HepG2 (cell line): Measurements from ENCODE around the gene NRN1L. TPM values are rescaled to one million over a fixed set of nuclear protein-coding genes. Genes with fewer than 3 reads are reported as not detected.

Experiments
- ATAC-seq: fragments of 200-7000 bp; cut with Tn5 transposase; 3 replicates; pipeline ENCODE4 v1.9.1; 2020; ENCODE audit warnings: mild to moderate bottlenecking, moderate library complexity
- BruUV-seq: library from RNA; stranded (reverse); fragments of 400-500 nt; replicated peaks from 2 replicates; lab custom pipeline; 2021; lab: Mats Ljungman, UMichigan
- CTCF ChIA-PET: fragments of 300-600 bp; formaldehyde crosslinking; extraction: SDS; loops from one replicate; lab custom pipeline; 2021; ENCODE audit warnings: low total read pairs, inconsistent platforms, low intra/inter-chr PET ratio; lab: Yijun Ruan, JAX
- POLR2A ChIA-PET: fragments of 350-600 bp; sonication (Branson Sonifier 250); formaldehyde crosslinking; loops from one replicate; lab custom pipeline; 2020; ENCODE audit warnings: antibody characterized with exemption, inconsistent platforms; lab: Yijun Ruan, JAX
- DNase-seq: peaks from one replicate; pipeline ENCODE4 v3.0.0-alpha.2; 2015; ENCODE audit warnings: low spot score
- FAIRE-seq: peaks from 3 replicates; lab custom pipeline; 2011; peaks lifted over from hg19 to GRCh38; lab: Jason Lieb, UNC
- H2AFZ ChIP-seq: one replicate; pipeline ENCODE4 v1.6.1; 2011; ENCODE audit warnings: low read length, inconsistent platforms
- H3K27ac ChIP-seq: fragments of 300-600 bp; 3 replicates; pipeline ENCODE4 v1.8.0; 2011; ENCODE audit warnings: mixed run types, mild to moderate bottlenecking, mixed read lengths, low read length, inconsistent platforms; ENCODE audit not compliant: insufficient read depth; ENCODE audit errors: extremely low read length
- H3K27me3 ChIP-seq, 2 experiments: fragments of 200-600 bp in 1 of 2; 2 replicates in 1 of 2; 3 replicates in 1 of 2; pipeline versions ENCODE4 v1.6.0 to v1.8.0; 2011; ENCODE audit warnings: low read length in 2 of 2, mild to moderate bottlenecking in 2 of 2, moderate library complexity in 2 of 2, inconsistent platforms in 1 of 2; ENCODE audit not compliant: insufficient read depth in 2 of 2, control insufficient read depth in 1 of 2
- H3K36me3 ChIP-seq, 2 experiments: fragments of 200-600 bp in 1 of 2; replicated peaks in 1 of 2; 2 replicates in 1 of 2; 3 replicates in 1 of 2; pipeline versions ENCODE4 v1.5.1 to v1.8.0; 2011; ENCODE audit warnings: low read length in 2 of 2, inconsistent platforms in 1 of 2; ENCODE audit not compliant: insufficient read depth in 2 of 2, control insufficient read depth in 1 of 2
- H3K4me1 ChIP-seq: 2 replicates; pipeline ENCODE4 v1.5.1; 2012; ENCODE audit warnings: low read length, inconsistent platforms; ENCODE audit not compliant: insufficient read depth
- H3K4me2 ChIP-seq: 2 replicates; pipeline ENCODE4 v1.6.0; 2011; ENCODE audit warnings: low read depth, low read length, inconsistent platforms
- H3K4me3 ChIP-seq, 3 experiments: fragments of 200-600 bp in 1 of 3; sonication (generic), shearing (Covaris generic) in 1 of 3; replicated peaks in 1 of 3; 2 replicates each; pipeline ENCODE4 v1.5.1; 2011 to 2016; ENCODE audit warnings: low read length in 3 of 3, inconsistent platforms in 2 of 3, low read depth in 2 of 3, mild to moderate bottlenecking in 2 of 3, control low read depth in 1 of 3, mixed read lengths in 1 of 3; ENCODE audit not compliant: insufficient read depth in 1 of 3
- H3K79me2 ChIP-seq: one replicate; pipeline ENCODE4 v1.6.1; 2011; ENCODE audit warnings: low read length, inconsistent platforms; ENCODE audit not compliant: insufficient read depth
- H3K9ac ChIP-seq: 2 replicates; pipeline ENCODE4 v1.6.0; 2011; ENCODE audit warnings: mild to moderate bottlenecking, low read depth, low read length, inconsistent platforms; ENCODE audit not compliant: insufficient read depth
- H3K9me3 ChIP-seq: 2 replicates; pipeline ENCODE4 v1.5.1; 2012; ENCODE audit warnings: mild to moderate bottlenecking, low read length
- H4K20me1 ChIP-seq: 2 replicates; pipeline ENCODE4 v1.6.0; 2011; ENCODE audit warnings: inconsistent platforms, mild to moderate bottlenecking, low read length, moderate library complexity; ENCODE audit not compliant: insufficient read depth
- FOXP1 ChIP-seq, 2 experiments: fragments of 450-650 bp in 1 of 2; IDR thresholded peaks; 2 replicates each; pipeline ENCODE4 v1.6.1; 2017 to 2018; ENCODE audit warnings: antibody characterized with exemption in 1 of 2
- GATAD1 ChIP-seq: IDR thresholded peaks from 2 replicates; pipeline ENCODE4 v1.6.1; 2016; ENCODE audit warnings: missing genetic modification reagents, missing compliant biosample characterization
- MED13 ChIP-seq: sonication (generic); formaldehyde crosslinking; IDR thresholded peaks from 2 replicates; pipeline ENCODE4 v1.5.0; 2020; ENCODE audit warnings: missing genetic modification reagents
- MTA3 ChIP-seq: sonication (generic); formaldehyde crosslinking; IDR thresholded peaks from 2 replicates; pipeline ENCODE4 v1.4.0; 2020; ENCODE audit warnings: missing genetic modification reagents
- NFYC ChIP-seq: IDR thresholded peaks from 2 replicates; pipeline ENCODE4 v1.6.1; 2016; ENCODE audit warnings: missing genetic modification reagents, missing compliant biosample characterization
- POLR2AphosphoS5 ChIP-seq: IDR thresholded peaks from 2 replicates; pipeline ENCODE4 v1.6.1; 2012; ENCODE audit warnings: low read depth, low read length
- SAFB2 ChIP-seq: sonication (generic); formaldehyde crosslinking; IDR thresholded peaks from 2 replicates; pipeline ENCODE4 v1.5.1; 2020; ENCODE audit warnings: missing genetic modification reagents, low read depth, mild to moderate bottlenecking, borderline replicate concordance
- SRSF4 ChIP-seq: fragments of 200-400 bp; formaldehyde crosslinking; IDR thresholded peaks from one replicate; pipeline ENCODE4 v1.6.1; 2018; ENCODE audit warnings: mild to moderate bottlenecking, low read depth, low read length, moderate library complexity; ENCODE audit not compliant: poor library complexity, severe bottlenecking
- ZNF333 ChIP-seq: sonication (generic); formaldehyde crosslinking; IDR thresholded peaks from 2 replicates; pipeline ENCODE4 v1.4.0; 2020; ENCODE audit warnings: mild to moderate bottlenecking, missing genetic modification reagents, borderline replicate concordance
- ZNF577 ChIP-seq: sonication (generic); formaldehyde crosslinking; IDR thresholded peaks from 2 replicates; pipeline ENCODE4 v1.4.0; 2020; ENCODE audit warnings: mild to moderate bottlenecking, low read depth, missing genetic modification reagents, borderline replicate concordance
- ZNF644 ChIP-seq: IDR thresholded peaks from 2 replicates; pipeline ENCODE4 v1.6.1; 2016; ENCODE audit warnings: low read depth
- ZNF747 ChIP-seq: sonication (generic); formaldehyde crosslinking; IDR thresholded peaks from 2 replicates; pipeline ENCODE4 v1.8.1; 2023; ENCODE audit warnings: missing genetic modification reagents, mild to moderate bottlenecking, borderline replicate concordance
- WGBS: methylation state at CpG from one replicate; pipeline ENCODE4 v1.1.6; 2017; ENCODE audit warnings: low lambda C conversion rate; 5-methylcytosine and 5-hydroxymethylcytosine counted together
- in situ Hi-C: cut with HindIII; loops from 2 replicates; pipeline ENCODE4 v1.10.0; 2017; ENCODE audit warnings: low pct_unique_long_range_greater_than_20kb; ENCODE audit not compliant: extremely low pct_ligation_motif_present
- intact Hi-C: fragments of 100-400 bp; cut with micrococcal nuclease; formaldehyde crosslinking; loops from one replicate; pipeline ENCODE4 v1.10.0; 2022; ENCODE audit not compliant: unreplicated experiment
- polyA plus RNA-seq, 8 experiments: library from polyadenylated mRNA; depleted of rRNA in 3 of 8; stranded (reverse) in 7 of 8; unstranded in 1 of 8; fragments of >200 nt; fragmentation: Illumina TruSeq in 4 of 8; extraction: Trizol in 4 of 8; gene quantifications; 2 replicates each; pipeline versions ENCODE4 v1.2.1 to v1.2.3, GENCODE V29; 2011 to 2016; ENCODE audit warnings: low read depth in 4 of 8, missing spikeins in 1 of 8, mixed read lengths in 1 of 8; ENCODE audit not compliant: insufficient read depth in 1 of 8
- total RNA-seq, 5 experiments: library from RNA; depleted of rRNA; stranded (reverse); fragments of >200 nt; fragmentation: Illumina TruSeq; extraction: Trizol; gene quantifications; 2 replicates each; pipeline ENCODE4 v1.2.3, GENCODE V29; 2016; ENCODE audit warnings: low read depth in 1 of 5
- TF ChIP-seq, protein P1 (sequence below): sonication (generic); formaldehyde crosslinking; IDR thresholded peaks from 2 replicates; pipeline ENCODE4 v1.5.1; 2020; ENCODE audit warnings: missing genetic modification reagents, mild to moderate bottlenecking, borderline replicate concordance
- TF ChIP-seq, protein P2 (sequence below): sonication (generic); formaldehyde crosslinking; IDR thresholded peaks from 2 replicates; pipeline ENCODE4 v1.5.0; 2020; ENCODE audit warnings: mild to moderate bottlenecking, missing genetic modification reagents, borderline replicate concordance
- TF ChIP-seq, protein P3 (sequence below), 2 experiments: sonication (generic) in 1 of 2; formaldehyde crosslinking in 1 of 2; IDR thresholded peaks; 2 replicates each; pipeline versions ENCODE4 v1.5.1 to v1.6.1; 2011 to 2020; ENCODE audit warnings: borderline replicate concordance in 1 of 2, low read depth in 1 of 2, low read length in 1 of 2, mild to moderate bottlenecking in 1 of 2, missing genetic modification reagents in 1 of 2, moderate library complexity in 1 of 2
- TF ChIP-seq, protein P4 (sequence below): sonication (generic); formaldehyde crosslinking; IDR thresholded peaks from 2 replicates; pipeline ENCODE4 v1.9.0; 2021; ENCODE audit warnings: missing genetic modification reagents, borderline replicate concordance

The NRN1L gene
- total and polyA plus RNA-seq, 2 of the 13 experiments (the other 11 are each of a cell fraction or from before 2014, with no cell fraction given), result 0.53 to 1.2 TPM

DNA sequence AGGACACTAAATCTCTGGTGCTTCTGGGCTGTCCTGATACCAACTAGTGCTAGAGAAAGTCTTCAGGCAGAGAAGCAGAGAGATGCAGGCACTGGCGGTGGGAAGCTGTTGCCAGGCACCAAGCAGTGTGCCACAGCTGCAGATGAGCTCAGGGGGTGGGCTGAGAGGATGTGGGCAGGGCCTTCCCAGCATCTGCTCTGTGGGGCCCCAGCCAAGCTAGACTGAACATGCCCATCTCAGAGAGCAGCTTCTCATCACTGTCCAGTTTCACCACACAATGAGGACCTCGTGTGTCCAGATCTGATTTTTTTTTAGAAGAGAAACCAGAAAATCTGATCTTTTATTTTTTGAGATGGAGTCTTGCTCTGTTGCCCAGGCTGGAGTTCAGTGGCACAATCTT is 25.5 kb downstream of the NRN1L start:
- Histone ChIP-seq H3K27me3 (no peaks in the 10 kb centered on the region), H2AFZ (no peak overlapping the region), H3K9me3 (no peaks in the 10 kb centered on the region), H3K4me1 (peaks cover 19% of the 10 kb centered on the region), H3K9ac (no peak overlapping the region)
- 84% methylated on average over 2 of the region's 2 CpGs for WGBS
- TF ChIP-seq GATAD1 (CRISPR knock-in tag) (no peak), ZNF747 (CRISPR knock-in tag) (no peak), ZNF333 (CRISPR knock-in tag) (no peak), SAFB2 (CRISPR knock-in tag) (no peak), ZNF577 (no peak), FOXP1 (IDR thresholded peaks at IDR 0.05) (no peak), FOXP1 (CRISPR knock-in tag; IDR thresholded peaks at IDR 0.05) (no peak), ZNF644 (no peak), SRSF4 (no peak), MED13 (no peak), MTA3 (no peak), NFYC (no peak), POLR2AphosphoS5 (no peak)
- TF ChIP-seq, protein P1, sequence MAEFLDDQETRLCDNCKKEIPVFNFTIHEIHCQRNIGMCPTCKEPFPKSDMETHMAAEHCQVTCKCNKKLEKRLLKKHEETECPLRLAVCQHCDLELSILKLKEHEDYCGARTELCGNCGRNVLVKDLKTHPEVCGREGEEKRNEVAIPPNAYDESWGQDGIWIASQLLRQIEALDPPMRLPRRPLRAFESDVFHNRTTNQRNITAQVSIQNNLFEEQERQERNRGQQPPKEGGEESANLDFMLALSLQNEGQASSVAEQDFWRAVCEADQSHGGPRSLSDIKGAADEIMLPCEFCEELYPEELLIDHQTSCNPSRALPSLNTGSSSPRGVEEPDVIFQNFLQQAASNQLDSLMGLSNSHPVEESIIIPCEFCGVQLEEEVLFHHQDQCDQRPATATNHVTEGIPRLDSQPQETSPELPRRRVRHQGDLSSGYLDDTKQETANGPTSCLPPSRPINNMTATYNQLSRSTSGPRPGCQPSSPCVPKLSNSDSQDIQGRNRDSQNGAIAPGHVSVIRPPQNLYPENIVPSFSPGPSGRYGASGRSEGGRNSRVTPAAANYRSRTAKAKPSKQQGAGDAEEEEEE, result no peak
- TF ChIP-seq, protein P2, sequence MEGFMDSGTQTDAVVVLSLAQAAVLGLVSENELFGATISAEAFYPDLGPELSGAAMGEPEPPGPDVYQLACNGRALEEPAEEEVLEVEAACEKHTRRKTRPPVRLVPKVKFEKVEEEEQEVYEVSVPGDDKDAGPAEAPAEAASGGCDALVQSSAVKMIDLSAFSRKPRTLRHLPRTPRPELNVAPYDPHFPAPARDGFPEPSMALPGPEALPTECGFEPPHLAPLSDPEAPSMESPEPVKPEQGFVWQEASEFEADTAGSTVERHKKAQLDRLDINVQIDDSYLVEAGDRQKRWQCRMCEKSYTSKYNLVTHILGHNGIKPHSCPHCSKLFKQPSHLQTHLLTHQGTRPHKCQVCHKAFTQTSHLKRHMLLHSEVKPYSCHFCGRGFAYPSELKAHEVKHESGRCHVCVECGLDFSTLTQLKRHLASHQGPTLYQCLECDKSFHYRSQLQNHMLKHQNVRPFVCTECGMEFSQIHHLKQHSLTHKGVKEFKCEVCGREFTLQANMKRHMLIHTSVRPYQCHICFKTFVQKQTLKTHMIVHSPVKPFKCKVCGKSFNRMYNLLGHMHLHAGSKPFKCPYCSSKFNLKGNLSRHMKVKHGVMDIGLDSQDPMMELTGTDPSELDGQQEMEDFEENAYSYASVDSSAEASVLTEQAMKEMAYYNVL (CRISPR knock-in tag), result no peak
- TF ChIP-seq, protein P3, sequence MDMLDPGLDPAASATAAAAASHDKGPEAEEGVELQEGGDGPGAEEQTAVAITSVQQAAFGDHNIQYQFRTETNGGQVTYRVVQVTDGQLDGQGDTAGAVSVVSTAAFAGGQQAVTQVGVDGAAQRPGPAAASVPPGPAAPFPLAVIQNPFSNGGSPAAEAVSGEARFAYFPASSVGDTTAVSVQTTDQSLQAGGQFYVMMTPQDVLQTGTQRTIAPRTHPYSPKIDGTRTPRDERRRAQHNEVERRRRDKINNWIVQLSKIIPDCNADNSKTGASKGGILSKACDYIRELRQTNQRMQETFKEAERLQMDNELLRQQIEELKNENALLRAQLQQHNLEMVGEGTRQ (IDR thresholded peaks at IDR 0.05; ENCODE audit: low read depth, low read length), result no peak
- TF ChIP-seq, protein P3 (CRISPR knock-in tag; IDR thresholded peaks at IDR 0.05; ENCODE audit: borderline replicate concordance), result no peak
- TF ChIP-seq, protein P4, sequence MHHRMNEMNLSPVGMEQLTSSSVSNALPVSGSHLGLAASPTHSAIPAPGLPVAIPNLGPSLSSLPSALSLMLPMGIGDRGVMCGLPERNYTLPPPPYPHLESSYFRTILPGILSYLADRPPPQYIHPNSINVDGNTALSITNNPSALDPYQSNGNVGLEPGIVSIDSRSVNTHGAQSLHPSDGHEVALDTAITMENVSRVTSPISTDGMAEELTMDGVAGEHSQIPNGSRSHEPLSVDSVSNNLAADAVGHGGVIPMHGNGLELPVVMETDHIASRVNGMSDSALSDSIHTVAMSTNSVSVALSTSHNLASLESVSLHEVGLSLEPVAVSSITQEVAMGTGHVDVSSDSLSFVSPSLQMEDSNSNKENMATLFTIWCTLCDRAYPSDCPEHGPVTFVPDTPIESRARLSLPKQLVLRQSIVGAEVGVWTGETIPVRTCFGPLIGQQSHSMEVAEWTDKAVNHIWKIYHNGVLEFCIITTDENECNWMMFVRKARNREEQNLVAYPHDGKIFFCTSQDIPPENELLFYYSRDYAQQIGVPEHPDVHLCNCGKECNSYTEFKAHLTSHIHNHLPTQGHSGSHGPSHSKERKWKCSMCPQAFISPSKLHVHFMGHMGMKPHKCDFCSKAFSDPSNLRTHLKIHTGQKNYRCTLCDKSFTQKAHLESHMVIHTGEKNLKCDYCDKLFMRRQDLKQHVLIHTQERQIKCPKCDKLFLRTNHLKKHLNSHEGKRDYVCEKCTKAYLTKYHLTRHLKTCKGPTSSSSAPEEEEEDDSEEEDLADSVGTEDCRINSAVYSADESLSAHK (CRISPR knock-in tag), result no peak
- TF ChIP-seq, all 625 proteins: peak for 0
- Histone ChIP-seq H3K4me2 (no peak overlapping the region), H3K4me3 (no peak overlapping the region), H3K27ac (no peak overlapping the region), H3K79me2 (no peaks in the 10 kb centered on the region), H3K36me3 (peaks cover 11 to 29% of the 10 kb centered on the region in 2 experiments), H4K20me1 (no peaks in the 10 kb centered on the region; the same call in 1 of the 2 replicates)
- ATAC-seq (no peak), FAIRE-seq (no peak), DNase-seq (no peak)
- ChIA-PET POLR2A (no interaction called here), CTCF (no interaction called here)
- in situ Hi-C loops, result no loop called here
- intact Hi-C loops, result no loop called here
- BruUV-seq, result no TSS peak
